ENCODE measurements around the gene STUM.
A peak's percentile ranks its signal among the peaks of the same experiment; 100 is the strongest.

STUM gene

DNA sequence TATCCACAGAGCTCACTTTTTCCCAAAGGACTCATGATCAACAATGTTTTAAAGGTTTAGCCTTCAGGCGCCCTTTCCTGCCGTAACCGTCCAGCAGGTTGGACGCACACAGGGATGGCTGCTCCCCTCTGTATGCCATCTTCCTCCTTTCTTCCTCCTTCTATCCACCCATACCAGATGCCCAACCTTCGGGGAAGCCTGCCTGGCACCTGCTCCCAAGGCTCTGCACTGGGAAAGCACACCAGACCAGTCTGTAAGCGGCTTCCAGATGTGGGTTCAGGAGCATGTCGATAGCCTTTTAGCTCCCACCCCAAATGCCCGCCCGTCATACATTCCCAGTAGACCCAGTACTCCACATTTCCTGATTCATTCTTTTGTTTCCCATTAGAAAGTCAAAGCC is 52.9 kb downstream of the STUM start:
- no peak overlapping the region for H3K4me2 ChIP-seq (ENCODE audit: insufficient read depth, low read length, poor library complexity, severe bottlenecking)
- WGBS, 2 donors (ENCODE audit: extremely low coverage in 2 of 2, insufficient read length in 2 of 2, insufficient replicate concordance in 1 of 2), result no CpG with 5 or more reads among the region's 9 CpGs

DNA sequence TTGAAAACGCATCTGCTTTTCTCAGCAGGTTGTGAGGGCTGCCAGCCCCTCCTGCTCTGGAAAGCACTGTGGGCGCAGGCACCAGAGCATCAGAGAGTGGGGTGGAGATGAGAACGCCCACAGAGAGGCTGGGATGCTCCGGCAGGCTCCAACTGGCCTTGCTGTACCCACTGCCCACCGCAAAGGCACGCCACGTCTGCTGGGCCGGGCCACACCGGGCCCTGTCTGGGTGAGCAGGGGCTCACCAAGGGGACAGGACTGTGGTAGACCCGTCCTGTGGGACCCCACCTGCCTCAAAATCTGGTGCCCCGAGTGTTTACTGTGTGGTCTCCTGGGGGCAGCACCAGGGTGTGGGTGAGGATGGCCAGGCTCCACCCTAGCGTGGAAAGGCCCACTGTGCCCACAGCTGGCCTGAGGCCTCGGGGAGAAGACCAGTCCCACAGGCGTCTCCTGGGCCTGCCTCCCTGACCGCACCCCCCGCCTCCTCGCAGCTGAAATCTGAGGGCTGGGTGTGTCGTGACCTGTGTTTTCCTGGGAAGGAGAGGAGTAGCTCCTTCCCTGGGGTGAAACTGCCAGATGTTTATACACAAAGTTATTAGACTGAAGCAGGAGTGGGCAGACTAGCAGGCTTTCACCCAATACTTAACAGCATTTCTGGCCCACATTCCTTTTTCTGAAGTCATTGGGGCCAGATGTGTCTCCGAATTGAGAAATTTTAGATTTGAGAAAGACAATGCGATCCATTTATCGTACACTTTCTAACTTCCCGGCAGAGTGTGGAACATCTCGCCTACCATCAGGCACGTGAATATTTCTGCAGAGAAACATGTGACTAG is 53.8 kb downstream of the STUM start:
- Histone ChIP-seq H2BK12ac (ENCODE audit: low read length) (no peak overlapping the region), H4K91ac (ENCODE audit: low read depth, low read length, poor library complexity) (no peak overlapping the region), H2BK120ac (ENCODE audit: low read depth, low read length) (no peak overlapping the region), H2AFZ (ENCODE audit: low read length) (no peak overlapping the region), H3K9me3 (replicated peaks in 1 of 2; ENCODE audit: control insufficient read depth in 2 of 2, insufficient read depth in 1 of 2, low read depth in 1 of 2, low read length in 2 of 2) (no peaks in the 10 kb centered on the region), H2BK5ac (ENCODE audit: low read length) (no peak overlapping the region), H3K27me3 (ENCODE audit: control insufficient read depth in 3 of 3, insufficient read depth in 3 of 3, low read depth in 1 of 3, low read length in 3 of 3) (peaks cover 0 to 53% (median 0%) of the 10 kb centered on the region in 3 experiments), H3K4ac (ENCODE audit: low read length) (no peak overlapping the region), H2BK15ac (ENCODE audit: low read length) (no peak overlapping the region), H3K18ac (ENCODE audit: low read length) (peak overlapping the region; percentile 54), H4K8ac (ENCODE audit: low read depth, low read length) (no peak overlapping the region), H3K36me3 (replicated peaks in 1 of 2; ENCODE audit: control insufficient read depth in 2 of 2, insufficient read depth in 2 of 2, low read length in 2 of 2) (no peaks in the 10 kb centered on the region), H2AK5ac (ENCODE audit: low read depth, low read length) (peak overlapping the region; percentile 53), H3K23ac (ENCODE audit: low read depth, low read length, poor library complexity) (no peak overlapping the region), H3K9ac (ENCODE audit: low read depth, low read length, poor library complexity) (no peak overlapping the region), H3K4me3 (ENCODE audit: low read length in 2 of 2) (no peak overlapping the region), H3K14ac (ENCODE audit: low read length) (no peak overlapping the region), H3K4me1 (ENCODE audit: control insufficient read depth in 2 of 2, insufficient read depth in 1 of 2, low read depth in 1 of 2, low read length in 2 of 2) (peaks cover 3 to 24% of the 10 kb centered on the region in 2 donors), H3K4me2 (ENCODE audit: insufficient read depth, low read length, poor library complexity, severe bottlenecking) (no peak overlapping the region), H3K79me1 (ENCODE audit: low read depth, low read length) (no peaks in the 10 kb centered on the region), H3K27ac (replicated peaks; ENCODE audit: low read length) (no peak overlapping the region)
- no peak for DNase-seq (ENCODE audit: low spot score)
- no CpG with 5 or more reads among the region's 24 CpGs for WGBS, 2 donors (ENCODE audit: extremely low coverage in 2 of 2, insufficient read length in 2 of 2, insufficient replicate concordance in 1 of 2)

More for the DNA sequence above, 52.9 kb downstream of the STUM start:
- Histone ChIP-seq H2BK15ac (ENCODE audit: low read length) (no peak overlapping the region), H3K4me1 (ENCODE audit: control insufficient read depth in 2 of 2, insufficient read depth in 1 of 2, low read depth in 1 of 2, low read length in 2 of 2) (peaks cover 3 to 24% of the 10 kb centered on the region in 2 donors), H4K91ac (ENCODE audit: low read depth, low read length, poor library complexity) (no peak overlapping the region), H3K18ac (ENCODE audit: low read length) (no peak overlapping the region), H3K4ac (ENCODE audit: low read length) (no peak overlapping the region), H3K23ac (ENCODE audit: low read depth, low read length, poor library complexity) (no peak overlapping the region), H3K27ac (replicated peaks; ENCODE audit: low read length) (no peak overlapping the region), H3K9ac (ENCODE audit: low read depth, low read length, poor library complexity) (no peak overlapping the region), H2BK120ac (ENCODE audit: low read depth, low read length) (no peak overlapping the region), H3K36me3 (replicated peaks in 1 of 2; ENCODE audit: control insufficient read depth in 2 of 2, insufficient read depth in 2 of 2, low read length in 2 of 2) (no peaks in the 10 kb centered on the region), H2BK5ac (ENCODE audit: low read length) (no peak overlapping the region), H4K8ac (ENCODE audit: low read depth, low read length) (no peak overlapping the region), H3K14ac (ENCODE audit: low read length) (no peak overlapping the region), H2AFZ (ENCODE audit: low read length) (no peak overlapping the region), H3K9me3 (replicated peaks in 1 of 2; ENCODE audit: control insufficient read depth in 2 of 2, insufficient read depth in 1 of 2, low read depth in 1 of 2, low read length in 2 of 2) (no peaks in the 10 kb centered on the region), H3K4me3 (ENCODE audit: low read length in 2 of 2) (no peak overlapping the region), H3K79me1 (ENCODE audit: low read depth, low read length) (no peaks in the 10 kb centered on the region), H2AK5ac (ENCODE audit: low read depth, low read length) (no peak overlapping the region), H2BK12ac (ENCODE audit: low read length) (no peak overlapping the region), H3K27me3 (ENCODE audit: control insufficient read depth in 3 of 3, insufficient read depth in 3 of 3, low read depth in 1 of 3, low read length in 3 of 3) (peaks cover 0 to 44% (median 0%) of the 10 kb centered on the region in 3 experiments)
- DNase-seq (ENCODE audit: low spot score), result no peak

DNA sequence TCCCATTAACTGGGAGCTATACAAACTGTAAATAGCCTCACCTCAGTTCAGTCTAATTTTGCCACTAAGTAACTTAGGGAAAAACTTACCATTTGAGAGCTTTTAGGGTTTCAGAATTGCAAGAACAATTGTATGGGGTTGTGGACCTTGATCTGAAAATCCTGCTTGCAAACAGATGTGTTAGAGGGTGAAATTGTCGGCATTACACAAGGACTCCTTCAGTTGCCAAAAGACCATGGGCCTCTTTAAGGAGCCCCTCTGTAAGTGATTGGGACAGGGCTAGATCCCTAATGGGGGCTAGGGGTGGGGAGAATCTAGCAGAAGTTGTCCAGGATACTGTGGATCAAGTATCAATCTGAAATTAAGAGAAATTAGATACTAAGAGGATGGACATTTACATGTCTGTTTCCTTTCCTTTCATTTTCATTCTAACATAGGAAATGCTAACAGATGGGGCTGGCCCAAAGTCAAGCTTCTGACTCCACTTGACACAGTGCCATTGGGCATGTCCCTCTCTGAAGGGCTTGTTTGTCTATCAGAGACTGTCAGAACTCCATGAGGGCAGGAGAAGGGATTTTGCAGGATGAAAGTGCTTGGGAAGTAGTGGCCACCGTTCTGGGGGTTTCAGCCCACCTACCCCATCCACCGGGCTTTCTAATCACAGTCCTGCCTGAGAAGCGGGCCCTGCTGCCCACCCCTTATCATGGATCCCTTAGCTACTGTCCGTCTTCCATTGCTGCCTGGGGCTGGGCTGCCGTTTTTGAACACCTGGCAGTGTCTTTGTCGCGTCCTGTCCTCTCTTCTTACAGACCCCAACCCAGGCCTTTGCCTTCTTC is 54.7 kb downstream of the STUM start:
- no peaks in the 10 kb centered on the region for H3K9me3 ChIP-seq (replicated peaks in 1 of 2; ENCODE audit: control insufficient read depth in 2 of 2, insufficient read depth in 1 of 2, low read depth in 1 of 2, low read length in 2 of 2)
- H3K4ac ChIP-seq (ENCODE audit: low read length), result no peak overlapping the region
- no CpG with 5 or more reads among the region's 8 CpGs for WGBS, 2 donors (ENCODE audit: extremely low coverage in 2 of 2, insufficient read length in 2 of 2, insufficient replicate concordance in 1 of 2)
- no peaks in the 10 kb centered on the region for H3K36me3 ChIP-seq (replicated peaks in 1 of 2; ENCODE audit: control insufficient read depth in 2 of 2, insufficient read depth in 2 of 2, low read length in 2 of 2)
- H3K14ac ChIP-seq (ENCODE audit: low read length), result no peak overlapping the region
- no peak overlapping the region for H2BK120ac ChIP-seq (ENCODE audit: low read depth, low read length)
- H3K27ac ChIP-seq (replicated peaks; ENCODE audit: low read length), result no peak overlapping the region
- peak overlapping the region; percentile 6 for H3K18ac ChIP-seq (ENCODE audit: low read length)
- no peak overlapping the region for H2AFZ ChIP-seq (ENCODE audit: low read length)
- no peak overlapping the region for H3K9ac ChIP-seq (ENCODE audit: low read depth, low read length, poor library complexity)
- H2AK5ac ChIP-seq (ENCODE audit: low read depth, low read length), result no peak overlapping the region
- peak overlapping the region; percentile 77 for H2BK5ac ChIP-seq (ENCODE audit: low read length)
- H4K91ac ChIP-seq (ENCODE audit: low read depth, low read length, poor library complexity), result no peak overlapping the region
- H3K27me3 ChIP-seq (ENCODE audit: control insufficient read depth in 3 of 3, insufficient read depth in 3 of 3, low read depth in 1 of 3, low read length in 3 of 3), result peaks cover 0 to 61% (median 0%) of the 10 kb centered on the region in 3 experiments
- no peak overlapping the region for H3K4me2 ChIP-seq (ENCODE audit: insufficient read depth, low read length, poor library complexity, severe bottlenecking)
- no peak overlapping the region for H2BK12ac ChIP-seq (ENCODE audit: low read length)
- no peak overlapping the region for H3K4me3 ChIP-seq (ENCODE audit: low read length in 2 of 2)
- no peak for DNase-seq (ENCODE audit: low spot score)
- H3K23ac ChIP-seq (ENCODE audit: low read depth, low read length, poor library complexity), result no peak overlapping the region
- peaks cover 3 to 27% of the 10 kb centered on the region in 2 donors for H3K4me1 ChIP-seq (ENCODE audit: control insufficient read depth in 2 of 2, insufficient read depth in 1 of 2, low read depth in 1 of 2, low read length in 2 of 2)
- H2BK15ac ChIP-seq (ENCODE audit: low read length), result no peak overlapping the region
- H4K8ac ChIP-seq (ENCODE audit: low read depth, low read length), result no peak overlapping the region
- no peaks in the 10 kb centered on the region for H3K79me1 ChIP-seq (ENCODE audit: low read depth, low read length)

All from neuronal stem cell (in vitro differentiated cells).